Neuron (in vitro differentiated cells): Measurements from ENCODE around the gene ANKRD17.

Source experiments
- H2AFZ ChIP-seq: one replicate; pipeline ENCODE4 v1.6.1; 2013; ENCODE audit warnings: low read depth, mild to moderate bottlenecking, inconsistent platforms, low read length, moderate library complexity
- H3K27me3 ChIP-seq: one replicate; pipeline ENCODE4 v1.6.1; 2013; ENCODE audit warnings: low read length; ENCODE audit not compliant: insufficient read depth
- H3K36me3 ChIP-seq: one replicate; pipeline ENCODE4 v1.6.1; 2013; ENCODE audit warnings: low read length; ENCODE audit not compliant: insufficient read depth
- H3K4me1 ChIP-seq: one replicate; pipeline ENCODE4 v1.6.1; 2013; ENCODE audit warnings: low read length; ENCODE audit not compliant: insufficient read depth
- H3K4me3 ChIP-seq: 2 replicates; pipeline ENCODE4 v1.5.1; 2013; ENCODE audit warnings: mild to moderate bottlenecking, low read length, moderate library complexity
- H3K9me3 ChIP-seq: one replicate; pipeline ENCODE4 v1.6.1; 2013; ENCODE audit warnings: low read length

The ANKRD17 gene

GRCh38 chr4:73037057-73037456 is 221.5 kb downstream of the ANKRD17 start:
- Histone ChIP-seq H3K27me3 (no peaks in the 10 kb centered on the region), H3K4me1 (no peaks in the 10 kb centered on the region), H3K4me3 (no peak overlapping the region), H3K9me3 (no peaks in the 10 kb centered on the region), H2AFZ (no peak overlapping the region), H3K36me3 (no peaks in the 10 kb centered on the region)

GRCh38 chr4:73036123-73036522 is 222.5 kb downstream of the ANKRD17 start:
- no peaks in the 10 kb centered on the region for H3K36me3 ChIP-seq
- H3K4me3 ChIP-seq = no peak overlapping the region
- H2AFZ ChIP-seq = no peak overlapping the region
- no peaks in the 10 kb centered on the region for H3K27me3 ChIP-seq
- no peaks in the 10 kb centered on the region for H3K4me1 ChIP-seq
- no peaks in the 10 kb centered on the region for H3K9me3 ChIP-seq

GRCh38 chr4:73034896-73035295 is 223.7 kb downstream of the ANKRD17 start:
- H3K27me3 ChIP-seq = no peaks in the 10 kb centered on the region
- no peak overlapping the region for H2AFZ ChIP-seq
- H3K9me3 ChIP-seq = no peaks in the 10 kb centered on the region
- H3K36me3 ChIP-seq = no peaks in the 10 kb centered on the region
- H3K4me3 ChIP-seq = no peak overlapping the region
- no peaks in the 10 kb centered on the region for H3K4me1 ChIP-seq

GRCh38 chr4:73028621-73029020 is 230.0 kb downstream of the ANKRD17 start:
- Histone ChIP-seq H2AFZ (no peak overlapping the region), H3K27me3 (no peaks in the 10 kb centered on the region), H3K9me3 (no peaks in the 10 kb centered on the region), H3K4me1 (no peaks in the 10 kb centered on the region), H3K4me3 (no peak overlapping the region), H3K36me3 (no peaks in the 10 kb centered on the region)
